IMR-90 (cell line): ENCODE results near the gene AP3B1. TPM values are rescaled to one million over a fixed set of nuclear protein-coding genes. Genes with fewer than 3 reads are reported as not detected.

Experiments used
- ATAC-seq: fragments of 200-7000 bp; cut with Tn5 transposase; 2 replicates; pipeline ENCODE4 v1.9.1; 2020; ENCODE audit warnings: low read depth, mild to moderate bottlenecking, moderate library complexity
- BruUV-seq: library from RNA; stranded (reverse); fragments of 400-500 nt; replicated peaks from 2 replicates; lab custom pipeline; 2021; lab: Mats Ljungman, UMichigan
- CTCF ChIA-PET: fragments of 300-600 bp; formaldehyde crosslinking; extraction: SDS; loops from one replicate; lab custom pipeline; 2021; ENCODE audit warnings: antibody characterized with exemption; lab: Yijun Ruan, JAX
- POLR2A ChIA-PET: fragments of 300-600 bp; sonication (Branson Sonifier 250); formaldehyde crosslinking; loops from one replicate; lab custom pipeline; 2022; ENCODE audit warnings: antibody characterized with exemption; ENCODE audit not compliant: unreplicated experiment; lab: Charles Lee
- DNase-seq: peaks from one replicate; pipeline ENCODE4 v3.0.0; 2013
- H2AFZ ChIP-seq: replicated peaks from 2 replicates; pipeline ENCODE3; 2013; ENCODE audit warnings: low read length, mild to moderate bottlenecking; ENCODE audit not compliant: poor library complexity
- H2AK5ac ChIP-seq: 2 replicates; pipeline ENCODE4 v1.6.1; 2013; ENCODE audit warnings: low read depth, low read length, inconsistent platforms
- H2AK9ac ChIP-seq: replicated peaks from 2 replicates; pipeline ENCODE3; 2013; ENCODE audit warnings: mild to moderate bottlenecking, low read depth, low read length, moderate library complexity; ENCODE audit not compliant: poor library complexity
- H2BK120ac ChIP-seq: 2 replicates; pipeline ENCODE4 v1.6.1; 2013; ENCODE audit warnings: low read depth, low read length, inconsistent platforms
- H2BK15ac ChIP-seq: 3 replicates; pipeline ENCODE4 v1.6.1; 2013; ENCODE audit warnings: low read depth, low read length, inconsistent platforms
- H2BK20ac ChIP-seq: 2 replicates; pipeline ENCODE4 v1.6.1; 2013; ENCODE audit warnings: low read depth, mild to moderate bottlenecking, inconsistent platforms, low read length, moderate library complexity
- H2BK5ac ChIP-seq: 2 replicates; pipeline ENCODE4 v1.6.1; 2013; ENCODE audit warnings: mild to moderate bottlenecking, low read depth, low read length, inconsistent platforms; ENCODE audit not compliant: poor library complexity, severe bottlenecking
- H3K14ac ChIP-seq: replicated peaks from 2 replicates; pipeline ENCODE4 v1.6.1; 2013; ENCODE audit warnings: low read depth, low read length, inconsistent platforms
- H3K18ac ChIP-seq: 2 replicates; pipeline ENCODE4 v1.6.1; 2013; ENCODE audit warnings: low read depth, low read length, control low read depth
- H3K23ac ChIP-seq: 2 replicates; pipeline ENCODE4 v1.6.1; 2013; ENCODE audit warnings: low read depth, low read length, inconsistent platforms
- H3K27ac ChIP-seq: 2 replicates; pipeline ENCODE4 v1.5.1; 2013; ENCODE audit warnings: mild to moderate bottlenecking, control low read depth, low read length; ENCODE audit not compliant: insufficient read depth
- H3K27me3 ChIP-seq: 2 replicates; pipeline ENCODE4 v1.6.1; 2013; ENCODE audit warnings: low read length; ENCODE audit not compliant: control insufficient read depth, insufficient read depth
- H3K36me3 ChIP-seq: 2 replicates; pipeline ENCODE4 v1.6.1; 2013; ENCODE audit warnings: low read length, mixed read lengths; ENCODE audit not compliant: control insufficient read depth, insufficient read depth
- H3K4ac ChIP-seq: 2 replicates; pipeline ENCODE4 v1.6.1; 2013; ENCODE audit warnings: low read depth, low read length, inconsistent platforms
- H3K4me1 ChIP-seq: 2 replicates; pipeline ENCODE4 v1.6.1; 2013; ENCODE audit warnings: low read length, mixed read lengths; ENCODE audit not compliant: control insufficient read depth, insufficient read depth
- H3K4me2 ChIP-seq: 2 replicates; pipeline ENCODE4 v1.6.1; 2013; ENCODE audit warnings: low read depth, mild to moderate bottlenecking, control low read depth, low read length, moderate library complexity
- H3K4me3 ChIP-seq: 2 replicates; pipeline ENCODE4 v1.5.1; 2013; ENCODE audit warnings: low read depth, mild to moderate bottlenecking, control low read depth, low read length, moderate library complexity; ENCODE audit not compliant: insufficient read depth
- H3K56ac ChIP-seq: 2 replicates; pipeline ENCODE4 v1.6.1; 2013; ENCODE audit warnings: low read length, inconsistent platforms; ENCODE audit not compliant: insufficient read depth; ENCODE audit errors: extremely low read depth
- H3K79me1 ChIP-seq, 2 experiments: 2 replicates each; pipeline ENCODE4 v1.6.1; 2013; ENCODE audit warnings: low read length in 2 of 2, inconsistent platforms in 1 of 2, low read depth in 1 of 2
- H3K9ac ChIP-seq: 2 replicates; pipeline ENCODE4 v1.6.1; 2013; ENCODE audit warnings: low read depth, low read length, control low read depth
- H3K9me1 ChIP-seq: 2 replicates; pipeline ENCODE4 v1.6.1; 2013; ENCODE audit warnings: low read length, inconsistent platforms; ENCODE audit not compliant: insufficient read depth
- H3K9me3 ChIP-seq: 2 replicates; pipeline ENCODE4 v1.6.1; 2013; ENCODE audit warnings: low read length; ENCODE audit not compliant: control insufficient read depth, insufficient read depth
- H4K20me1 ChIP-seq: 2 replicates; pipeline ENCODE4 v1.6.1; 2013; ENCODE audit warnings: low read length, inconsistent platforms; ENCODE audit not compliant: insufficient read depth
- H4K5ac ChIP-seq: 2 replicates; pipeline ENCODE4 v1.6.1; 2013; ENCODE audit warnings: mild to moderate bottlenecking, low read depth, low read length, control low read depth
- H4K8ac ChIP-seq, 2 experiments: 2 replicates each; pipeline ENCODE4 v1.6.1; 2013; ENCODE audit warnings: low read depth in 2 of 2, low read length in 2 of 2, control low read depth in 1 of 2, inconsistent platforms in 1 of 2
- H4K91ac ChIP-seq: 2 replicates; pipeline ENCODE4 v1.6.1; 2013; ENCODE audit warnings: low read depth, low read length, inconsistent platforms; ENCODE audit not compliant: insufficient read depth
- BHLHE40 ChIP-seq: fragments of 150-350 bp; IDR thresholded peaks from 2 replicates; pipeline ENCODE4 v1.6.1; 2016; ENCODE audit warnings: mild to moderate bottlenecking, low read depth, low read length
- CEBPB ChIP-seq: IDR thresholded peaks from 2 replicates; pipeline ENCODE4 v1.6.1; 2012; ENCODE audit warnings: low read depth, low read length, improper control_type of control experiment
- CHD1 ChIP-seq: IDR thresholded peaks from 2 replicates; pipeline ENCODE4 v1.6.1; 2012; ENCODE audit warnings: low read depth, low read length, improper control_type of control experiment
- FOS ChIP-seq: fragments of 150-350 bp; IDR thresholded peaks from 2 replicates; pipeline ENCODE4 v1.6.1; 2016; ENCODE audit warnings: low read depth, low read length
- MAFK ChIP-seq: IDR thresholded peaks from 2 replicates; pipeline ENCODE4 v1.6.1; 2012; ENCODE audit warnings: low read depth, low read length, improper control_type of control experiment
- MAZ ChIP-seq: IDR thresholded peaks from 2 replicates; pipeline ENCODE4 v1.6.1; 2012; ENCODE audit warnings: low read depth, mild to moderate bottlenecking, low read length, improper control_type of control experiment, moderate library complexity, borderline replicate concordance
- MXI1 ChIP-seq: IDR thresholded peaks from 2 replicates; pipeline ENCODE4 v1.6.1; 2012; ENCODE audit warnings: low read depth, mild to moderate bottlenecking, low read length, moderate library complexity, borderline replicate concordance
- NFE2L2 ChIP-seq: fragments of 150-350 bp; IDR thresholded peaks from 2 replicates; pipeline ENCODE4 v1.6.1; 2016; ENCODE audit warnings: low read depth, mild to moderate bottlenecking, low read length
- POLR2A ChIP-seq: IDR thresholded peaks from 2 replicates; pipeline ENCODE4 v1.6.1; 2012; ENCODE audit warnings: mild to moderate bottlenecking, low read depth, low read length
- RAD21 ChIP-seq: IDR thresholded peaks from 2 replicates; pipeline ENCODE4 v1.6.1; 2012; ENCODE audit warnings: low read length, improper control_type of control experiment
- RCOR1 ChIP-seq: IDR thresholded peaks from 2 replicates; pipeline ENCODE4 v1.6.1; 2012; ENCODE audit warnings: mild to moderate bottlenecking, low read length, improper control_type of control experiment; ENCODE audit not compliant: insufficient replicate concordance
- RFX5 ChIP-seq: IDR thresholded peaks from 2 replicates; pipeline ENCODE4 v1.8.0; 2012; ENCODE audit warnings: low read depth, mild to moderate bottlenecking, low read length, moderate library complexity
- SMC3 ChIP-seq: fragments of 150-350 bp; IDR thresholded peaks from 2 replicates; pipeline ENCODE4 v1.6.1; 2016; ENCODE audit warnings: low read depth, mild to moderate bottlenecking, antibody characterized with exemption, low read length, moderate library complexity
- USF2 ChIP-seq: fragments of 150-350 bp; IDR thresholded peaks from 2 replicates; pipeline ENCODE4 v1.6.1; 2017; ENCODE audit warnings: mild to moderate bottlenecking, antibody characterized with exemption, low read length, low read depth
- WGBS, 2 experiments: methylation state at CpG; one replicate each; pipeline versions ENCODE4 v1.1.5 to v1.1.7; 2013; ENCODE audit warnings: missing lambda C conversion rate in 2 of 2; ENCODE audit not compliant: insufficient read length in 1 of 2; ENCODE audit errors: extremely low coverage in 2 of 2; 5-methylcytosine and 5-hydroxymethylcytosine counted together
- dilution Hi-C: fragments of 300-500 bp; cut with HindIII; formaldehyde crosslinking; loops from one replicate; pipeline ENCODE4 v1.14.3; 2018; ENCODE audit warnings: low sequenced_read_pairs; ENCODE audit not compliant: unreplicated experiment
- in situ Hi-C: fragments of 300-500 bp; cut with MboI; formaldehyde crosslinking; loops from 3 replicates; pipeline ENCODE4 v1.14.3; 2019; ENCODE audit warnings: low sequenced_read_pairs, inconsistent platforms, mixed read lengths
- intact Hi-C: fragments of 100-400 bp; cut with micrococcal nuclease; formaldehyde crosslinking; loops from 2 replicates; pipeline ENCODE4 v1.10.0; 2022
- polyA plus RNA-seq, 3 experiments: library from polyadenylated mRNA; depleted of rRNA; stranded (reverse); fragments of >200 nt; gene quantifications; 2 replicates each; pipeline ENCODE4 v1.2.3, GENCODE V29; 2012; ENCODE audit warnings: low replicate concordance in 1 of 3
- total RNA-seq: library from RNA; depleted of rRNA; stranded (reverse); fragments of >200 nt; gene quantifications from 2 replicates; pipeline ENCODE4 v1.2.3, GENCODE V29; 2012
- TF ChIP-seq, protein P1 (sequence below): fragments of 150-350 bp; IDR thresholded peaks from 2 replicates; pipeline ENCODE4 v1.6.1; 2016; ENCODE audit warnings: low read depth, mild to moderate bottlenecking, low read length, moderate library complexity, borderline replicate concordance
- TF ChIP-seq, protein P2 (sequence below): conservative IDR thresholded peaks from 2 replicates; pipeline ENCODE4 v1.5.1; 2012; ENCODE audit warnings: mild to moderate bottlenecking, low read depth, low read length, improper control_type of control experiment

AP3B1 gene
- total and polyA plus RNA-seq, 2 of the 4 experiments (the other 2 are of a cell fraction): 33.1 to 59.0 TPM

- no peak overlapping the region for H2AK9ac ChIP-seq
- H3K79me1 ChIP-seq: no peaks in the 10 kb centered on the region
- H3K18ac ChIP-seq: no peak overlapping the region
- no peak overlapping the region for H3K9ac ChIP-seq
- no peaks in the 10 kb centered on the region for H3K36me3 ChIP-seq
- DNase-seq (no peak), ATAC-seq (no peak)
- ChIA-PET CTCF (no interaction called here), POLR2A (no interaction called here)
- no peak overlapping the region for H2BK5ac ChIP-seq
- no peak overlapping the region for H4K91ac ChIP-seq
- H3K27ac ChIP-seq: no peak overlapping the region
- 100% methylated on average over 1 of the region's 2 CpGs; no CpG with 5 or more reads in 1 of the 2 experiments for WGBS, 2 experiments
- intact Hi-C loops (no loop called here), in situ Hi-C loops (no loop called here), dilution Hi-C loops (no loop called here)
- peaks cover 9% of the 10 kb centered on the region for H3K9me3 ChIP-seq
- H3K4me2 ChIP-seq: no peak overlapping the region
- H2AK5ac ChIP-seq: no peak overlapping the region
- no peak overlapping the region for H2BK15ac ChIP-seq
- no peak overlapping the region for H3K56ac ChIP-seq
- H4K20me1 ChIP-seq: no peaks in the 10 kb centered on the region
- H3K23ac ChIP-seq: no peak overlapping the region
- H2BK120ac ChIP-seq: no peak overlapping the region
- H3K4me1 ChIP-seq: peaks cover 2% of the 10 kb centered on the region; the same call in 1 of the 2 replicates
- H4K8ac ChIP-seq: no peak overlapping the region
- no peak overlapping the region for H3K4me3 ChIP-seq
- no peak overlapping the region for H2AFZ ChIP-seq
- 0 out of 2 replicates have a peak, but pooled peaks cover 2% of the 10 kb centered on the region for H3K9me1 ChIP-seq
- H4K5ac ChIP-seq: no peak overlapping the region
- no peaks in the 10 kb centered on the region for H3K27me3 ChIP-seq
- TF ChIP-seq RAD21 (no peak), MAZ (no peak), POLR2A (no peak), USF2 (no peak), FOS (no peak), CHD1 (no peak), SMC3 (no peak), RFX5 (no peak), NFE2L2 (no peak), MAFK (no peak), MXI1 (no peak), BHLHE40 (no peak), RCOR1 (no peak), CEBPB (no peak)
- TF ChIP-seq, protein P1, sequence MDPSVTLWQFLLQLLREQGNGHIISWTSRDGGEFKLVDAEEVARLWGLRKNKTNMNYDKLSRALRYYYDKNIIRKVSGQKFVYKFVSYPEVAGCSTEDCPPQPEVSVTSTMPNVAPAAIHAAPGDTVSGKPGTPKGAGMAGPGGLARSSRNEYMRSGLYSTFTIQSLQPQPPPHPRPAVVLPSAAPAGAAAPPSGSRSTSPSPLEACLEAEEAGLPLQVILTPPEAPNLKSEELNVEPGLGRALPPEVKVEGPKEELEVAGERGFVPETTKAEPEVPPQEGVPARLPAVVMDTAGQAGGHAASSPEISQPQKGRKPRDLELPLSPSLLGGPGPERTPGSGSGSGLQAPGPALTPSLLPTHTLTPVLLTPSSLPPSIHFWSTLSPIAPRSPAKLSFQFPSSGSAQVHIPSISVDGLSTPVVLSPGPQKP: no peak
- TF ChIP-seq, protein P2, sequence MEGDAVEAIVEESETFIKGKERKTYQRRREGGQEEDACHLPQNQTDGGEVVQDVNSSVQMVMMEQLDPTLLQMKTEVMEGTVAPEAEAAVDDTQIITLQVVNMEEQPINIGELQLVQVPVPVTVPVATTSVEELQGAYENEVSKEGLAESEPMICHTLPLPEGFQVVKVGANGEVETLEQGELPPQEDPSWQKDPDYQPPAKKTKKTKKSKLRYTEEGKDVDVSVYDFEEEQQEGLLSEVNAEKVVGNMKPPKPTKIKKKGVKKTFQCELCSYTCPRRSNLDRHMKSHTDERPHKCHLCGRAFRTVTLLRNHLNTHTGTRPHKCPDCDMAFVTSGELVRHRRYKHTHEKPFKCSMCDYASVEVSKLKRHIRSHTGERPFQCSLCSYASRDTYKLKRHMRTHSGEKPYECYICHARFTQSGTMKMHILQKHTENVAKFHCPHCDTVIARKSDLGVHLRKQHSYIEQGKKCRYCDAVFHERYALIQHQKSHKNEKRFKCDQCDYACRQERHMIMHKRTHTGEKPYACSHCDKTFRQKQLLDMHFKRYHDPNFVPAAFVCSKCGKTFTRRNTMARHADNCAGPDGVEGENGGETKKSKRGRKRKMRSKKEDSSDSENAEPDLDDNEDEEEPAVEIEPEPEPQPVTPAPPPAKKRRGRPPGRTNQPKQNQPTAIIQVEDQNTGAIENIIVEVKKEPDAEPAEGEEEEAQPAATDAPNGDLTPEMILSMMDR: no peak
- no peak overlapping the region for H2BK20ac ChIP-seq
- no peak overlapping the region for H3K4ac ChIP-seq
- H3K14ac ChIP-seq: no peak overlapping the region
- BruUV-seq: no TSS peak
Observed at GRCh38 chr5:78335976-78336375, 41.5 kb upstream of the AP3B1 start.
